DND-41 (cell line): ENCODE data around the gene DDX43.

Source experiments
- ATAC-seq: fragments of 200-7000 bp; cut with Tn5 transposase; 3 replicates; pipeline ENCODE4 v1.9.1; 2021; ENCODE audit warnings: low read depth; ENCODE audit not compliant: insufficient read depth
- DNase-seq: peaks from one replicate; pipeline ENCODE4 v3.0.0-alpha.2; 2020
- H2AFZ ChIP-seq: 2 replicates; pipeline ENCODE4 v1.6.0; 2012; ENCODE audit warnings: low read depth, low read length
- H3K27ac ChIP-seq: 2 replicates; pipeline ENCODE4 v1.5.1; 2012; ENCODE audit warnings: low read length, inconsistent platforms
- H3K27me3 ChIP-seq: fragments of 200-600 bp; sonication (generic); 2 replicates; pipeline ENCODE4 v1.6.0; 2012; ENCODE audit warnings: low read length, mild to moderate bottlenecking, inconsistent platforms; ENCODE audit not compliant: insufficient read depth, poor library complexity
- H3K36me3 ChIP-seq: 2 replicates; pipeline ENCODE4 v1.5.1; 2012; ENCODE audit warnings: low read length, inconsistent platforms; ENCODE audit not compliant: insufficient read depth
- H3K4me1 ChIP-seq: 2 replicates; pipeline ENCODE4 v1.5.1; 2012; ENCODE audit warnings: mild to moderate bottlenecking, low read length; ENCODE audit not compliant: insufficient read depth
- H3K4me2 ChIP-seq: 2 replicates; pipeline ENCODE4 v1.6.0; 2012; ENCODE audit warnings: mild to moderate bottlenecking, moderate library complexity, low read length, inconsistent platforms; ENCODE audit not compliant: insufficient read depth
- H3K4me3 ChIP-seq, 2 experiments: fragments of 200-600 bp in 1 of 2; shearing (Covaris generic) in 1 of 2; 2 replicates each; pipeline ENCODE4 v1.5.1; 2012 to 2016; ENCODE audit warnings: inconsistent platforms in 2 of 2, low read length in 2 of 2, mild to moderate bottlenecking in 2 of 2, low read depth in 1 of 2, moderate library complexity in 1 of 2
- H3K79me2 ChIP-seq: 2 replicates; pipeline ENCODE4 v1.6.0; 2012; ENCODE audit warnings: low read length, inconsistent platforms; ENCODE audit not compliant: insufficient read depth
- H3K9ac ChIP-seq: 2 replicates; pipeline ENCODE4 v1.6.0; 2012; ENCODE audit warnings: low read depth, mild to moderate bottlenecking, inconsistent platforms, low read length, moderate library complexity
- H3K9me3 ChIP-seq: 2 replicates; pipeline ENCODE4 v1.5.1; 2012; ENCODE audit warnings: low read length, moderate library complexity, mild to moderate bottlenecking, inconsistent platforms; ENCODE audit not compliant: insufficient read depth, severe bottlenecking
- H4K20me1 ChIP-seq: 2 replicates; pipeline ENCODE4 v1.6.0; 2012; ENCODE audit warnings: low read length; ENCODE audit not compliant: insufficient read depth
- EZH2 ChIP-seq: IDR thresholded peaks from 3 replicates; pipeline ENCODE4 v1.6.1; 2012; ENCODE audit warnings: borderline replicate concordance, low read depth, mild to moderate bottlenecking, moderate library complexity, low read length, inconsistent platforms; ENCODE audit not compliant: severe bottlenecking
- TF ChIP-seq, protein P1 (sequence below): IDR thresholded peaks from 2 replicates; pipeline ENCODE4 v1.5.1; 2012; ENCODE audit warnings: borderline replicate concordance, low read length, moderate library complexity, mild to moderate bottlenecking; ENCODE audit not compliant: poor library complexity, severe bottlenecking; ENCODE audit errors: extremely low read depth

The DDX43 gene

DNA sequence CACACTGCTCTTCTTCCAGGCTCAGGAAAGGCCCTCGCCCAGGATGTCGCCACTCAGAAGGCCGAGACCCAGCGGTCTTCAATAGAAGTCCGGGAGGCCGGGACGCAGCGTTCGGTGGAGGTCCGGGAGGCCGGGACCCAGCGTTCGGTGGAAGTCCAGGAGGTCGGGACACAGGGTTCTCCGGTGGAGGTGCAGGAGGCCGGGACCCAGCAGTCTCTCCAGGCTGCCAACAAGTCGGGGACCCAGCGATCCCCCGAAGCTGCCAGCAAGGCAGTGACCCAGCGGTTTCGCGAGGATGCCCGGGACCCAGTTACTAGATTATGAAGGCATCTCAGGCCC lies 31.1 kb upstream of the DDX43 start:
- H2AFZ ChIP-seq: no peak overlapping the region
- H3K27me3 ChIP-seq: no peaks in the 10 kb centered on the region
- H3K4me1 ChIP-seq: no peaks in the 10 kb centered on the region
- H4K20me1 ChIP-seq: no peaks in the 10 kb centered on the region
- H3K9ac ChIP-seq: no peak overlapping the region
- DNase-seq: no peak
- no peaks in the 10 kb centered on the region for H3K9me3 ChIP-seq
- H3K79me2 ChIP-seq: no peaks in the 10 kb centered on the region
- no peak overlapping the region for H3K27ac ChIP-seq
- TF ChIP-seq EZH2: no peak
- TF ChIP-seq, protein P1, sequence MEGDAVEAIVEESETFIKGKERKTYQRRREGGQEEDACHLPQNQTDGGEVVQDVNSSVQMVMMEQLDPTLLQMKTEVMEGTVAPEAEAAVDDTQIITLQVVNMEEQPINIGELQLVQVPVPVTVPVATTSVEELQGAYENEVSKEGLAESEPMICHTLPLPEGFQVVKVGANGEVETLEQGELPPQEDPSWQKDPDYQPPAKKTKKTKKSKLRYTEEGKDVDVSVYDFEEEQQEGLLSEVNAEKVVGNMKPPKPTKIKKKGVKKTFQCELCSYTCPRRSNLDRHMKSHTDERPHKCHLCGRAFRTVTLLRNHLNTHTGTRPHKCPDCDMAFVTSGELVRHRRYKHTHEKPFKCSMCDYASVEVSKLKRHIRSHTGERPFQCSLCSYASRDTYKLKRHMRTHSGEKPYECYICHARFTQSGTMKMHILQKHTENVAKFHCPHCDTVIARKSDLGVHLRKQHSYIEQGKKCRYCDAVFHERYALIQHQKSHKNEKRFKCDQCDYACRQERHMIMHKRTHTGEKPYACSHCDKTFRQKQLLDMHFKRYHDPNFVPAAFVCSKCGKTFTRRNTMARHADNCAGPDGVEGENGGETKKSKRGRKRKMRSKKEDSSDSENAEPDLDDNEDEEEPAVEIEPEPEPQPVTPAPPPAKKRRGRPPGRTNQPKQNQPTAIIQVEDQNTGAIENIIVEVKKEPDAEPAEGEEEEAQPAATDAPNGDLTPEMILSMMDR: no peak
- no peak overlapping the region for H3K4me2 ChIP-seq
- no peak overlapping the region for H3K4me3 ChIP-seq
- no peaks in the 10 kb centered on the region for H3K36me3 ChIP-seq
- no peak for ATAC-seq

GRCh38 chr6:73364121-73364520 lies 30.5 kb upstream of the DDX43 start:
- no peak overlapping the region for H3K27ac ChIP-seq
- no peaks in the 10 kb centered on the region for H3K4me1 ChIP-seq
- no peak overlapping the region for H3K4me3 ChIP-seq
- H3K36me3 ChIP-seq: no peaks in the 10 kb centered on the region
- no peak overlapping the region for H3K9ac ChIP-seq
- H3K4me2 ChIP-seq: no peak overlapping the region
- no peaks in the 10 kb centered on the region for H3K79me2 ChIP-seq
- ATAC-seq (no peak), DNase-seq (no peak)
- TF ChIP-seq EZH2: no peak
- TF ChIP-seq, protein P1: no peak
- H3K9me3 ChIP-seq: no peaks in the 10 kb centered on the region
- H3K27me3 ChIP-seq: no peaks in the 10 kb centered on the region
- no peaks in the 10 kb centered on the region for H4K20me1 ChIP-seq
- no peak overlapping the region for H2AFZ ChIP-seq

DNA sequence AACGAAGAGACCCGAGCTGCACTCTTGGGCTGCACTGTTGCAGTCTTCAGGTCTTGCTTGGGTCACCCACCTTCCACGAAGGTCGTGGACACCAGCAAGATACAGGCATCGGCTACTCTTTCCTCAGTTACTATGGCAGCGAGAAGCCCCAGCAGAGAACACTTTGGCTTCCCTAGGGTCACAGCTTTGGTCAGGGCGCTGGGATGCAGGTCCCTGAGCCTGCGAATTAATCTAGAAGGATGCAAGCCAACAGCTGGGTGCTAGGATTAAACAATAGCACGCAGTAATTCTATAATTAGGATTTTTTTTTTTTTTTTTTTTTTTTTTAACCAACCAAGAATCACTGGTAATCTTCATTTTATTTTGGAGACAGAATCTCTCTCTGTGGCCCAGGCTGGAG lies 30.1 kb upstream of the DDX43 start:
- Histone ChIP-seq H3K9ac (no peak overlapping the region), H3K79me2 (no peaks in the 10 kb centered on the region), H3K27ac (no peak overlapping the region), H3K9me3 (no peaks in the 10 kb centered on the region), H4K20me1 (no peaks in the 10 kb centered on the region), H3K4me2 (no peak overlapping the region), H3K4me3 (no peak overlapping the region), H2AFZ (no peak overlapping the region), H3K4me1 (no peaks in the 10 kb centered on the region), H3K36me3 (no peaks in the 10 kb centered on the region), H3K27me3 (no peaks in the 10 kb centered on the region)
- TF ChIP-seq EZH2: no peak
- TF ChIP-seq, protein P1: no peak
- ATAC-seq (no peak), DNase-seq (no peak)

GRCh38 chr6:73367761-73368355 lies 26.8 kb upstream of the DDX43 start:
- TF ChIP-seq, protein P1: no peak
- TF ChIP-seq EZH2: no peak
- ATAC-seq: no peak

More at GRCh38 chr6:73367761-73368355, 26.8 kb upstream of the DDX43 start:
- no peaks in the 10 kb centered on the region for H4K20me1 ChIP-seq
- no peaks in the 10 kb centered on the region for H3K79me2 ChIP-seq
- DNase-seq: no peak
- no peak overlapping the region for H3K4me2 ChIP-seq
- no peak overlapping the region for H3K27ac ChIP-seq
- peaks cover 8% of the 10 kb centered on the region for H3K9me3 ChIP-seq
- H3K4me3 ChIP-seq: no peak overlapping the region
- H3K9ac ChIP-seq: no peak overlapping the region
- no peaks in the 10 kb centered on the region for H3K36me3 ChIP-seq
- H2AFZ ChIP-seq: no peak overlapping the region
- no peaks in the 10 kb centered on the region for H3K27me3 ChIP-seq
- no peaks in the 10 kb centered on the region for H3K4me1 ChIP-seq
